GM21717 (cell line): Measurements from ENCODE around the gene SLC19A2.
"Not testable (repeated sequence)": the region's sequence is repeated elsewhere in the genome, so short reads cannot be mapped to it uniquely, and the experiment has no call there.

Experiments
- ATAC-seq: cut with Tn5 transposase; IDR thresholded peaks from one replicate; pipeline ENCODE4 v1.9.1; 2021; ENCODE audit warnings: mild to moderate bottlenecking, moderate library complexity; ENCODE audit not compliant: unreplicated experiment

Gene SLC19A2

DNA sequence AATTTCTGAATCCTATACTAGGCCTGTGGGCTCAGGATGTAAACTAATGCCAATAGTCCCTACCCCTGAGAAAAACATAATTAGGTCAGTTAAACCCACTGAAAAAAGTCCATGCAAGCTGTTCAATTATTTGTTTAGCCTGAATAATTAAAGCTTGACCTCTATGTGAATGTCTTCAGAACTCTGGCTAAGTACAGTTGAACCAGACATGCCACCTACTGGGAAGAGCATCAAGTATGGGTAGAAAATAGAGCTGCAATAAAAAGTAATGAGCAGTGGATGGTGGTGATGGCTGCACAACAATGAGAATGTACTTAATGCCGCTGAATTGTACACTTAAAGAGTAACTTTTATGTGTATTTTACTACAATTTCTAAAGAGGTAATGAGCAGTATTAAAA, 23.6 kb upstream of the SLC19A2 start:
- no peak for ATAC-seq

DNA sequence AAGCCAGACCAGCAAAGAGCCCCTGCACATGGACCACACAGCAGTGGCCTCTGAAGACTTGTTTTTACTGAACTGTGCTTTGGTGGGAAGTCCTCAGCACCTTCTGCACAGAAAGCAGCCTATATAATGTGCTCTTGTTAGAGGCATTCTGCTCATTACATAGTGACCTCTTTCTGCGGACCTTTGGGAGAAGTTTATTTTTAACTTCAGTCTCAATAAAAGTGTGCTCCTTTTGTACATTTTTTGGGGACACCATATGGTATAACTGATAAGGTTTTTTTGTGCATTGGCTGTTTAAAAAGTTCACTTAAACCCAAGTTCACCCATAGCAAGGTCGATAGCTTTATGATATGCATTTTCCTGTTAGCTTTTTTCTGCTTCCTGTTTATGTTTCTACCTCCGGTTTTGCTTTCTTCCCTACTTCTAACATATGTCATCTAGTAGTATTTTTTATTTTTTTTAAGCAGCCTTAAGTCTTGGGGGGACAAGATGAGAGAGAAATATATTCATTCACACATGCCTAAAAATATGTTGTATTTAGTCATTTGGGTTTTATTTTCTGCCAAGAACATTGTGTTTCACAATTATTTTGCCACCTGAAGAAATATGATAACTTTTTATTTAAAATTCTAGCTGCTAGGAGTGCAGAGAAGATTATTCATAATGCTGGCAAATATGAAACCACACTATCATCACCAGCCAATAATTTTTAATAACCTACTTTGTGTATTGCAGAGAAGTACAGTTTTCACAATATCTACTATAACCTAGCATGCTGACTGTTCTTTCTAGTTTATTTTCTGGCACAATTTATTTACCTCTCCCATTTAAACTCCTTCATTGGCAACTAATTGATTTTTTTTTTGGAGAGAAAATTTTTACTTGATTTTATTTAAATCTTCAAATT, 22.9 kb upstream of the SLC19A2 start:
- no peak for ATAC-seq

DNA sequence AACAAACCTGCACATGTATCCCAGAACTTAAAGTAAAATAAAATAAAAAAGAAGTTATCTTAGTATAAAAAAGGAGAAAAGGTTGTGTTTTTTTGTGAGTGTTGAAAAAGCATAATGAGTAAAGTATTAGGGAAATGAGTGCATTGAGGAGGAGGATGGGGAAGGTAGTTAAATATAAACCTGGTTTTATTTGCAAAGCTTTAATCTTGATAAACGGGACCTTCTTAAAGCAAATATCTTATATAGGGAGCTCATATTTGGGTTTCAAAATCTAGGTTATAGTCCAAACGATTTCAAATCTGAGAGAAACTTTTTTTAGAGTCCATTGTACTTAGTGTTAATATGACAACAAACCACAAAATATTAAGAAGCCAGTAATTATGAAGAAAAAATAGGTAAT, 21.7 kb upstream of the SLC19A2 start:
- ATAC-seq: no peak

DNA sequence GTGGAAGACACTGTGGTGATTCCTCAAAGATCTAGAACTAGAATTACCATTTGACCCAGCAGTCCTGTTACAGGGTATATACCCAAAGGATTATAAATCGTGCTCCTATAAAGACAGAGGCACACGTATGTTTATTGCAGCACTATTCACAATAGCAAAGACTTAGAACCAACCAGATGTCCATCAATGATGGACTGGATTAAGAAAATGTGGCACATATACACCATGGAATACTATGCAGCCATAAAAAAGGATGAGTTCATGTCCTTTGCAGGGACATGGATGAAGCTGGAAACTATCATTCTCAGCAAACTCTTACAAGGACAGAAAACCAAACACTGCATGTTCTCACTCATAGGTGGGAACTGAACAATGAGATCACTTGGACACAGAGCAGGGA, 17.9 kb upstream of the SLC19A2 start:
- ATAC-seq: not testable (repeated sequence)

DNA sequence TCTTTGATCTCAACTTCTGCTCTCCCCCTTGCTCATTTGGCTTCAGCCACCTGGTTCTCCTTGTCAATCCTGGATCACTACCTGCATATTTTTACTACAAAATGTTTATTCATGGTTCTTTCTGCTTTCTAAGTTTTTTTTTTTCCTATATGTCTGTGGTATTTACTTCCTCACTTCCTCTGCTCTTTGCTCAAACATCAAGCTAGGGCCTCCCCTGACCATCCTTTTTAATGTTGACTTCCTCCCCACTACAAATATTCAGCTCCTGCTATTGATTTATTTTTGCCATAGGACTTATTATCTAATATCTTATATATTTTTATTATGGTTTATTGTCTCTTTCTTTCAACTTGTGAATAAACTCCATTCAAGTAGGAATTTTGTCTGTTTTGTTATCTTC, 14.1 kb upstream of the SLC19A2 start:
- no peak for ATAC-seq

DNA sequence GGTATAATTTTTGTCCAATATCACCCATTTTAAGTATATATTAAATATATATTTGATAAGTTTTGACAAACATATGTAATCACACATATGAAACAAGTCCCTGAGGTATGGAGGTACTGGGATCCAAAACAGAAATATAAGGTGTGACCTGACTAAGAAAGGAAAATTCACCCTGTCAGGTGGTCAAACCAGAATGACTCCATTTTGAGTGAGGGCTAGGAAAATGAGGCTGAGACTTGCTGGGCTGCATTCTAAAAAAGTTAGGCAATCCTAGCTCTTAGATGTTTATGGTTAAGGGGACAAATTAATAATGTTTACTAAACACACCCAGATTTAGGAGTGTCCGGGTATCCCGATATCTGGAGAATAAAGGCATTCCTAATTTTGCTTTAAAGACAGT, 11.6 kb upstream of the SLC19A2 start:
- no peak for ATAC-seq

DNA sequence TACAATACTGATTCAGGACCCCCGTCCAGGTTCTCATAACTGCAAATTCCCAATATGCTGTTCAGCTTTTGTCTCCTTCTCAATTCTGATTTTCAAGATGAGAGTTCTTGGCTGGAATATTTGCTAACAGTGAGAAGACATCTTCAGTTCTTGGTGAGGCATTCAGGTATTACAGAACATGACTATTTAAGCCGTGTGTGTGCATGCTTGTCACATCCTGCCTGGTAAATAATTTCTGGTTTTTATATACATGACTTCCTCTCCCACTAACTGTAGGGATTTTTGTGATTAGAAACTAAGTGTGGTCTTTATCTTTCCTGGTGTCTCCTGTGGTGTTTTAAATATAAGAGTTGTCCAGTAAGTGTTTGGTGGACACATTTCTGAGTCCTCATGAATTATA, 10.2 kb upstream of the SLC19A2 start:
- no peak for ATAC-seq

DNA sequence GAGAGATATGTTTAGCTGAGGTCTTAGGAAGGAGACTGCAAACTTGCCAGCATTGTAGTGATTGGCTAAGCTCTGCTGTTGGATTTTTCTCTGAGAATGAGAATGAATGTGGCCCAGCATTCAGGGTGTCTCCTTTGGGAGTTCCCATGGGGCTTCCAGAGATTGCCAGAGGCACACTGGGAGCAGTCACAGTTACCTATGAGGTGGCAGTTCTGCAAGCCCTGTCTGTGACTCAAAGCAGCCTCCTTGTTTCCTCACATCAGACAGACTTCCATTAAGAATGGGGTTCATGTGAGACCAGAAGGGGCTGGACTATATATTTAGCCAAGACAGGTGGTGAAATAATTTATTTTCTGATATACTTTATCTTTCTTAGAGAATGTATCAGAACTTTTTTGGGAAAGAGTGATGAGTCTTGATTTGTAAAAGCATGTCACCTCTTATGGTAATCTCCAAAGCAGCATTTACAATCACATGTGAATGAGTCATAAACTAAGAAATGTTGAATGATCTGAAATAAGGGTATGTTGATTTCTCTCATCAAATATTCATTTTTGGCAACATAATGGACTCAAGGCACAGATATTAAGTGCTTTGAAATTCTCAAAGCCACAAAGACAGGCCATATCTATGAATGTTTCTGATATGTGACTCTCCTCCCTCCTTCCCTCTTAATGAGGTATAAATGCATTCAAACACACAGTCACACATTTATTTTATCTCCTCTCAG, 9.5 kb upstream of the SLC19A2 start:
- no peak for ATAC-seq

DNA sequence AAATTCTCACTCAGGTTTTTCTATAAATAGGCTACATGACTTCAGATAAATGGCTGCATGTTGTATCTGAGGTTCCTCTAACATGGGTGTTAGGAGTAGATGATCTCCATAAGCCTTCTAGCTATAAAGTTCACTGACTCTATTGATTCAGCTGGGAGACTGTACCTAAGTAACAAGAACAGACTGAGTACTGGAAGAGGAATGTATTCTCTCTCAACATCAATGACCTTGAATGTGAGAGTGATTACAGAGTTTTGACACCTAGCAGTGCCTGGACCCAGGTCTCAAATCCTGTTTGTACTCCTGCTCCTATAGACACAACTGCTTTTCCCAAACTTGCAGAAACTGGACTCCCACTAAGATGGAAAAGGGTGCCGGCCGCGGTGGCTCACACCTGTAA, 8.6 kb upstream of the SLC19A2 start:
- no peak for ATAC-seq

DNA sequence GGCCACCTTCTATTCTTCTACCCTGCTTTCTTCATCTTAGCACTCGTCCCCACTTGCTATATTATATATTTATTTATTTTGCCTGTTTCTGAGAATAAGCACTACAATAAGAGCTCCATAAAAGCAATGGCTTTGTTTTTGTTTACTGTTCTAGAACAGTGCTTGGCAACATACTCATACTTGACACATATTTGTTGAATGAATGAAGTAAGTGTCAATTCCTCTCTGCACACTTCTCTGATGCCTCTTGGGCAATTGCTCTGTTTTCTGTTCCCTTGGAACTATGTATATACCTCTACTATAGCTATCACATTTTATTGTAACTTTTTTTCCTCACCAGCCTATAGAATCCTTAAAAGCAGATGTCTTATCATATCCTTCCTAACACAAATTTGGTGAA, 7.5 kb upstream of the SLC19A2 start:
- ATAC-seq: no peak

DNA sequence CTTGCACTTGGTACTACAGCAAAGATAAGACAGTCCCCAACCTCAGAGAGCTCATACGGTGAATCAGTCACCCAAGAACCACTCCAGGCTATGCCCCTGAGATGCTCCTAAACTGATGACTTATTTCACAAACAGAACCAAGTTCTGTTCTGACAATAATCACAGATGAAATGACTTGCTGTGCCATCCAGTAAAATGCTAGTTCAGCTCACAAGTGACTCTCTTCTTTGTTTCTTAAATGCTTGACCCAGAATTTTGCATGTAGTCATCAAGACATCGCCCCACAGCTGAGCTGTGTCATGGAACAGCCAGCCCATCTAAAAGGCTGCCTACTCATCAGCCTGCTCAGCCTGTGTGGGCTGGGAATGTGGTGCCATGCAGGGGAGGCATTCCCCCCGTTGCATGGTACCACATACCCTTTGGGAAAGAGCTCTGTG, 6.1 kb upstream of the SLC19A2 start:
- ATAC-seq: peak; percentile 66

DNA sequence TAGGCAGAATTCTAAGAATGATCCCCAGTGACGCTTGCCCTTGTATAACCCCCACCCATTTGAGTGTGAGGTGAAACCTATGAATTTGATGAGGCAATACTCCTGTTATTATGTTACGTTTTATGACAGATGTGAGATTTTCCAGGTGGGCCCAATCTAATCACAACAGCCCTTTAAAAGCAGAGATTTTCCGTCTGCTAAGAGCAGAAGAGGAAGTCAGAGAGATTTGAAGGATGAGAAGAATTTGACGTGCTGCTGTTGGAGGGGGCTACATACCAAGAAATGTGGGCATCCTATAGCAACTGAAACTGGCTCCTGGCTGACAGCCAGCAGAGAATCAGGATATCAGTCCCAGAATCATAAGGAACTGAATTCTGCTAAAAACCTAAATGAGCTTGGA, 2.4 kb upstream of the SLC19A2 start:
- ATAC-seq: no peak

DNA sequence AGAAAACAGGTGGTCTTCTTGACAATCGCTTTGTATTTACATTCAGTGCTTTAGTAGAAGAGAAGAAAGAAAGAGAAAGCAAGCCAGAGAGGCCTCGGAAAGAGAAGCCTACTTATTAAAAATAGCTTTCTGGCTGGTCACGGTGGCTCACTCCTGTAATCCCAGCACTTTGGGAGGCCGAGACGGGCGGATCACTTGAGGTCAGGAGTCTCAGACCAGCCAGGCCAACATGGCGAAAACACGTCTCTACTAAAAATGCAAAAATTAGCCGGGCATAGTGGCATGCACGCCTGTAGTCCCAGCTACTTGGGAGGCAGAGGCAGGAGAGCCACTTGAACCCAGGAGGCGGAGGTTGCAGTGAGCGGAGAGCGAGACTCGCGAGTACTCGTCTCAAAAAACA, 1.8 kb upstream of the SLC19A2 start:
- no peak for ATAC-seq

DNA sequence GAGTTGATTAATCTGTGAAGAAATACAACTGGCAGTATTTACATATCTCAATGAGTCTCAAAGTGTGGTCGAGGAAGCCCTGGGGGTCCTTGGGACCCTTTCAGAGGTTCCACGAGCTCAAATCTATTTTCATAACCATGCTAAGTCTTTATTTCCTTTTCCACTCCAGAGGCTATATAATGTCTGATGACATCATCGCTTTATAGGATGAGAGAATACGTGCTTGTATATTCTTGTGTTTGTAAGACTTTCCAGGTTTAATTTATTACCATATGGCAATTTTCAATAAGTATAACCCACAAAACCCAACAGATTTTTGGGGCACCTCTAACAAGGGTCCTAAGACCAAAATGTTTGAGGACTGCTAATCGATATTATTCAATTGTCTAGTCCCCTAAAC, 1.4 kb upstream of the SLC19A2 start:
- no peak for ATAC-seq

DNA sequence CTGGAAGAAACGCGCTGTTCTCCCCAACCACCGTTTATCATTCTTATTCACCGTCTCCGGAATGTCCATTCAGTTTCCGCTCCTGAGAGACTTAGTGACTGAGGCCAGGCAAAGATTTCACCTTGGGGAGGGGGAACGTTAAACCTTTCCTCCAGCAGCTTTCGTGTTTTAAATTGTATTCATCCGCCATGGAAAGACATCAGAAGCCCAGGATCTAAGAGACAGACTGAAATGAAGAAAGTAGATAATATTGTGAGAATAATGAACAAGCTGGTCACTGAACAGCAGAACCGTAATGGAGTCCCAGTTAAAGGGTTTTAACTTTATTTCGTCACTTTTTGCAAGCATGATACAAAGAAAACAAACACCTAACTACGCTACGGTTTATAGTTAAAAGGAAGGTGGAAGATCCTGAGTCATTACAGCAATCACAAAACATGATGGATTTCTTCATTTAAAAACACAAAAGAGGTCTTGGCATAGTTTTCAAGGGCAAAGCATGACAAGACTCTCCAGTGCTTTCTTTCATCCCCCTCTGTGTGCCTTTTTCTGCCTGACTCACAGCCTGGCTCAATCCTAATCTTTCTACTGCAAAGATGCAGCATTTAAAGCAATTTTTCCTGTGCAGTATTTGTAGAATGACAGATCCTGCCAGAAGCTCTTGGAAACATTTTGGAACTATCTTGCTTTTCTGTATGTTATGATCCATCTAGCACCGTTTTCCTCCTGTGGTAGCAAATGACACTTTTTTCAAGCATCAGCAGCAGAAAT, 722 bp upstream of the SLC19A2 start:
- ATAC-seq: no peak

DNA sequence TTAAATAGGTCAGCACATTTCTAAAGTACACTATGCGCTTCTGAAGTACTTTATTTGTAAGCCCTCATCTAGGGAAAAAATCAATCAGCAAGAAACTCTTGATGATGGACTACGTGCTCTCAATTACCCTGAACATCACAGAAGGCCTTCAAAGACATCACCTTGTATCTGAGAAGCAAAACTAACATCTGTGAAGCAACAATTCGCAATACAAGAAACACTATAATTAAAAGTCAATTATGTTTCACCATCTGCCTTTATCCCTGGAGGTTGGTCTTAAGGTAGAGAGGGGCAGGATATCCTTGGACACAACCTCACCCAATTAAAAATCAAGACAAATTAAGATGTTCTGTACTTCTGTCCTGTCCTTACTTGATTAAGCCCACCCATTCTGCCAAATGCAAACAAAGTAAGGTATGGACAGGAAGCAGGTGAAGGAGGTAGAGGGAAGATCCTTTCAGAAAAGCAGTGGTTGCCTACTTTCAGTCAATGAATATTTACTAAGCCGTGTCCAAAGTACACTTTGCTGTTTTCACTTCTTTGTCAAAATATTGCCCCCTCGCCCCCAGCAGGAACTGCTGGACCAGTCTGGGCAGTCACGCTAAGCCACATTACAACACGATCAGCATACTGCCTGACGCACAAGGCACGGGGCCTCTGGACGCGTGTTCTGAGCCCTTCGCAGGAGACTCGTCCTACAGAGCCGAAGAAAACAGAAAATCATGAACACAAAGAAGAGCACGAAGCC, 887 bp downstream of the SLC19A2 start:
- ATAC-seq: peak; percentile 20

DNA sequence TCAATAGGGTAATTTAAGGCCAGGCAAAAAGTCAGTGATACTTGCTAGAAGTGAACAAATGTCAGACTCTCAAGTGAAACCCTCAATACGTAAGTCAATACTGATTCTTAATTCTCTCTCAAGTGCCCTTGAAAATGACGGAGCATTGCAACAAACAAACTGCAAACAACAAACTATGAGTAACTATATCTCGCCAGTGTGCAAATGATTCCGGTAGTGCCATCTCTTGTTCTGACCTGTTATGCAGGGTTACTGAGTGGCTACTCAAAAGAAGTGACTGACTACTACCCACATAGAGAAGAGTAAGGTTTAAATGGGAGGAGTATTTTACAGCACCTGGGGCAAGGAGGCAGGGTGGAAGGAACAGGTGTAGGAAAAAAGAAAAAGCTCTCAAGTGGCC, 1.6 kb downstream of the SLC19A2 start:
- no peak for ATAC-seq

DNA sequence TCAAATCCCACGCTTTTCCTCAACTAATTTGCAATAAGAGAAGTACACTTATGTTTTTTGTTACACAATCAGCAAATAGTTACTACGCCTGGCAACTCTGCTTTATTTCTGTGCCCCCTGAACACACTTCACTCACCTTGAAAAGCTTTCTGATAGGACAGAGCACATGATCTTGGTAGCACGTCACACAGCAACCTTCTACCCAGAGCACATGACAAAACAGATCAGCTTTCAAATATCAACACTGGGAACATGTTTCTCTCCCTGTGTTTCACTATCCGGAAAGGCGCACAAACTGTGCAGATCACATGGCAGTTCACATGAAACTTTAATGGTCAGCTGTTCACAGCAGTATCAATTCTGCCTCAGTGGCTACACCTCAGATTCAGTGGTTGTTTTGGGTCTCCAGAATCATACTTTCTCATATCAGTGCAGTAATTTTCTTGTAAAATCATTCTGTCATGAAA, 2.2 kb downstream of the SLC19A2 start:
- ATAC-seq: no peak

DNA sequence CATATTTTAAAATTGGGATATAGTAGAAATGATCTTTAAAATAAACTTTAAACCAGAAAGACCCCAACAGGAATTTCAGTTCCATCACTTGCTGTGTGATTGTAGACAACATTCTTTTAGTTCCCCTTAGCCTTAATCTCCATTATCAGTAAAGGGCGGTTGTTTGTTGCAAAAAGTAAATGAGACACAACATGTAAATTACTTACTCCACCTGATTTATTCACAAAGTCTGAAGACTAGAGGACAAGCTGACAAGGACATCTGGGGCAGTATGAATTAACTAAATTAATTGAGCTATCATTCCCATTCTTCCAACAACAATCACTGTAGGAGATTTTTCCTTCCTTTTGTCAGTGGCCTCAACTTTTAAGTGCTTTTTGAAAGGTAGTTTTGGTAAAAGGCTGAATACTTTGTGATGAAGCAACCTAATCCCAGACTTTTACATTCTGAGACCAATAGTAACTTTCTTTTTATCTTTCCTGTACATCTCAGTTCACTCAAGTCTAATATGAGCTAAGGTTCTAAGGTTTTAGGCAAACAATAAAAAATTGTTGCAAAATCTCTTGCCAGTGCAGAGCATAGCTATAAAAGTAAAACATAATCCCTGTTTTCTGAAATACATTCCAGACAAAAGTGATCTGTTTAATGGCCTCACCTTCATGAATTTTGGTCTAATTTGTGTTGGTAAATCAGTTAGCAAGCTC, 6.2 kb downstream of the SLC19A2 start:
- no peak for ATAC-seq

DNA sequence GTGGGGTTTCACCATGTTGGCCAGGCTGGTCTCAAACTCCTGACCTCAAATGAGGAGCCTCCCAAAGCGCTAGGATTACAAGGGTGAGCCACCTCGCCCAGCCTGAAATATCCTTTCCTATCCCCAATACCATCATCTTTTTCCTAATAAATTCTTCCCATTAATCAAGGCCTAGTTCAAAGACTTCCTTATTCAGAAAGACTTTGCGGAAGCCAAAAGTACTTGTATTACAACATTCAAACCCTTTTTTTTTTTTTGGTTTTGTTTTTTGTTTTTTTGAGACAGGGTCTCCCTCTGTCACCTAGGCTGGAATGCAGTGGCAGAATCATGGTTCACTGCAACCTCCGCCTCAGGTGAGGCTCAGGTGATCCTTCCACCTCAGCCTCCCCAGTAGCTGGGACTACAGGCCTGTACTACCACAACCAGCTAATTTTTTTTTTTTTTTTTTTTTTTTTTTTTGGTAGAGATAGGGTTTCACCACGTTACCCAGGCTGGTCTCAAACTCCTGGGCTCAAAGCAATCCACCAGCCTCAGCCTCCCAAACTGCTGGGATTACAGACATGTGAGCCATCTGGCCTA, 7.6 kb downstream of the SLC19A2 start:
- ATAC-seq: no peak
